Panc1 (cell line): ENCODE data around the gene YTHDF1. TPM values are rescaled to one million over a fixed set of nuclear protein-coding genes. Genes with fewer than 3 reads are reported as not detected.
A peak's percentile ranks its signal among the peaks of the same experiment; 100 is the strongest.

Source experiments
- ATAC-seq: fragments of 200-7000 bp; cut with Tn5 transposase; 2 replicates; pipeline ENCODE4 v1.9.1; 2020; ENCODE audit warnings: mild to moderate bottlenecking, moderate library complexity
- BruUV-seq: library from RNA; stranded (reverse); fragments of 400-500 nt; replicated peaks from 2 replicates; lab custom pipeline; 2021; lab: Mats Ljungman, UMichigan
- CTCF ChIA-PET: fragments of 300-600 bp; sonication (Branson Sonifier 250); formaldehyde crosslinking; loops from one replicate; lab custom pipeline; 2022; ENCODE audit warnings: antibody characterized with exemption; lab: Charles Lee
- POLR2A ChIA-PET: fragments of 300-600 bp; sonication (Branson Sonifier 250); formaldehyde crosslinking; loops from one replicate; lab custom pipeline; 2022; ENCODE audit warnings: antibody characterized with exemption; lab: Charles Lee
- DNase-seq: peaks from one replicate; pipeline ENCODE4 v3.0.0-alpha.2; 2010; ENCODE audit warnings: low read depth, low spot score
- H3K27ac ChIP-seq: 2 replicates; pipeline ENCODE4 v1.5.1; 2011; ENCODE audit warnings: mild to moderate bottlenecking, low read length, inconsistent platforms
- H3K27me3 ChIP-seq: fragments of 200-500 bp; sonication (Bioruptor generic); 2 replicates; pipeline ENCODE4 v1.6.0; 2014; ENCODE audit warnings: low read length, inconsistent platforms; ENCODE audit not compliant: control insufficient read depth, insufficient read depth
- H3K36me3 ChIP-seq: fragments of 200-500 bp; sonication (Bioruptor generic); 2 replicates; pipeline ENCODE4 v1.5.1; 2014; ENCODE audit warnings: inconsistent platforms, mild to moderate bottlenecking, low read length, moderate library complexity; ENCODE audit not compliant: control insufficient read depth, insufficient read depth
- H3K4me1 ChIP-seq: 2 replicates; pipeline ENCODE4 v1.5.1; 2011; ENCODE audit warnings: inconsistent platforms, mild to moderate bottlenecking, low read length, moderate library complexity; ENCODE audit not compliant: control insufficient read depth, insufficient read depth
- H3K4me3 ChIP-seq, 2 experiments: 2 replicates each; pipeline ENCODE4 v1.5.1; 2011 to 2012; ENCODE audit warnings: low read depth in 2 of 2, low read length in 2 of 2, mild to moderate bottlenecking in 2 of 2, inconsistent platforms in 1 of 2, moderate library complexity in 1 of 2
- H3K9me3 ChIP-seq: fragments of 200-500 bp; sonication (Bioruptor generic); 2 replicates; pipeline ENCODE4 v1.5.1; 2014; ENCODE audit warnings: low read depth, mild to moderate bottlenecking, inconsistent platforms, low read length, moderate library complexity; ENCODE audit not compliant: control insufficient read depth, insufficient read depth
- POLR2AphosphoS5 ChIP-seq: IDR thresholded peaks from 2 replicates; pipeline ENCODE4 v1.6.1; 2012; ENCODE audit warnings: mild to moderate bottlenecking, low read depth, low read length, moderate library complexity
- SIN3A ChIP-seq: IDR thresholded peaks from 2 replicates; pipeline ENCODE4 v1.6.1; 2012; ENCODE audit warnings: low read depth, mild to moderate bottlenecking, low read length, moderate library complexity, borderline replicate concordance; ENCODE audit not compliant: insufficient read depth
- TCF7L2 ChIP-seq: IDR thresholded peaks from 2 replicates; pipeline ENCODE4 v1.6.1; 2011; ENCODE audit warnings: mild to moderate bottlenecking, low read depth, low read length, inconsistent platforms
- in situ Hi-C: cut with HindIII; loops from 2 replicates; pipeline ENCODE4 v1.10.0; 2016; ENCODE audit warnings: low sequenced_read_pairs, low pct_unique_long_range_greater_than_20kb
- intact Hi-C: fragments of 100-400 bp; cut with micrococcal nuclease; formaldehyde crosslinking; loops from one replicate; pipeline ENCODE4 v1.10.0; 2022; ENCODE audit not compliant: unreplicated experiment
- total RNA-seq: library from RNA; stranded (reverse); gene quantifications from one replicate; pipeline ENCODE4 v1.2.1, GENCODE V29; 2021; ENCODE audit not compliant: unreplicated experiment
- TF ChIP-seq, protein P1 (sequence below): fragments of 450-650 bp; IDR thresholded peaks from 2 replicates; pipeline ENCODE4 v1.5.1; 2017; ENCODE audit warnings: mild to moderate bottlenecking
- TF ChIP-seq, protein P2 (sequence below), 2 experiments: IDR thresholded peaks; 2 replicates each; pipeline ENCODE4 v1.6.1; 2011 to 2012; ENCODE audit warnings: low read depth in 2 of 2, control low read depth in 1 of 2, low read length in 1 of 2, mild to moderate bottlenecking in 1 of 2, moderate library complexity in 1 of 2; ENCODE audit not compliant: insufficient read depth in 1 of 2

YTHDF1 gene
- total RNA-seq, 1 experiment from 2014 or later: 43.0 TPM

DNA sequence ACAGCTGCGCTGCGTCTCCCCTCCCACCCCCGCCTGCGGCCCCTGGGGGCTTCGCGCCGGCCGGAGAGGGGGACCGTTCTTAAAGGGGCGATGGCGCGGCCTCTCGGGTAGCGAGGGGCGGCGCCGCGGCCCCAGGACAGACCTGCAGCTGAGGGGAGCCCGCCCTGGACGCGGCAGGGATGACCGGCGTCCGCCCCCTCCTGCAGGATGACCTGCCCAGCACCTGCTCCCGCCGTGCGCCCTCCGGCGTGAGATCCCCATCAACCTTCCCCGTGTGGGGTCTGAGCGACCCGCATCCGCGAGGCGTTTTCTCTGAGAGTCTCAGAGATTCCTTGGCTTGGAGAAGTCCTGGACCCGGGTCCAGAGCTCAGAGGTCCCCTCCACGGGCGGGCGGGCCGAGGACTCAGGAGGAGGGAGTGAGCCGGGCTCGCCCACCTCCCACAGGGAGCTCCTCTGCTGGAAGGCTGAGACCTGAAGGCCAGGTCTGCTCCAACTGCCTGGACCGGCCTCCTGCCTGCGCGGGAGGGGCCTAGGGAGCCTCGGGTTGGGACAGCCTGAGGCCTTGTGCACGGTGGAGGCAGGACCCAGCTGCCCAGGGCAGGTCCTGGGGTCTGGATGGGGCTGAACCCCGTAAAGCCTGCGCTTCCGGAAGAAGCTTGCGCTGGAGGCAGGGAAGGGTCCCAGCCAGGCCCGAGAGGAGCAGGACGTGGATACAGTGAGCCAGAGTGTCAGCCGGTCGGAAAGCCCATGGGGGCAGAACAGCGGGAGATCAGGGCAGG lies 38.9 kb upstream of the YTHDF1 start:
- peak overlapping the region in 1 of 2 experiments; percentile 23; a peak in 3 of 4 replicates for H3K4me3 ChIP-seq
- no peaks in the 10 kb centered on the region; the same call in 1 of the 2 replicates for H3K27me3 ChIP-seq
- DNase-seq (no peak), ATAC-seq (peak; percentile 67)
- BruUV-seq: no TSS peak
- TF ChIP-seq, protein P1, sequence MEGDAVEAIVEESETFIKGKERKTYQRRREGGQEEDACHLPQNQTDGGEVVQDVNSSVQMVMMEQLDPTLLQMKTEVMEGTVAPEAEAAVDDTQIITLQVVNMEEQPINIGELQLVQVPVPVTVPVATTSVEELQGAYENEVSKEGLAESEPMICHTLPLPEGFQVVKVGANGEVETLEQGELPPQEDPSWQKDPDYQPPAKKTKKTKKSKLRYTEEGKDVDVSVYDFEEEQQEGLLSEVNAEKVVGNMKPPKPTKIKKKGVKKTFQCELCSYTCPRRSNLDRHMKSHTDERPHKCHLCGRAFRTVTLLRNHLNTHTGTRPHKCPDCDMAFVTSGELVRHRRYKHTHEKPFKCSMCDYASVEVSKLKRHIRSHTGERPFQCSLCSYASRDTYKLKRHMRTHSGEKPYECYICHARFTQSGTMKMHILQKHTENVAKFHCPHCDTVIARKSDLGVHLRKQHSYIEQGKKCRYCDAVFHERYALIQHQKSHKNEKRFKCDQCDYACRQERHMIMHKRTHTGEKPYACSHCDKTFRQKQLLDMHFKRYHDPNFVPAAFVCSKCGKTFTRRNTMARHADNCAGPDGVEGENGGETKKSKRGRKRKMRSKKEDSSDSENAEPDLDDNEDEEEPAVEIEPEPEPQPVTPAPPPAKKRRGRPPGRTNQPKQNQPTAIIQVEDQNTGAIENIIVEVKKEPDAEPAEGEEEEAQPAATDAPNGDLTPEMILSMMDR: peak; percentile 79; the same call in 1 of the 2 replicates
- TF ChIP-seq POLR2AphosphoS5: no peak
- in situ Hi-C loops (no loop called here), intact Hi-C loops (no loop called here)
- peaks cover 8% of the 10 kb centered on the region; the same call in 1 of the 2 replicates for H3K4me1 ChIP-seq
- H3K27ac ChIP-seq: no peak overlapping the region
- ChIA-PET CTCF (interaction anchor here (0.7 to 2.5 kb wide), 4 partner anchors 13 to 41 kb away, joined by 3 to 37 read pairs (median 4); no protein-coding TSS in a partner anchor), POLR2A (no interaction called here)
- no peaks in the 10 kb centered on the region for H3K9me3 ChIP-seq
- no peaks in the 10 kb centered on the region for H3K36me3 ChIP-seq

DNA sequence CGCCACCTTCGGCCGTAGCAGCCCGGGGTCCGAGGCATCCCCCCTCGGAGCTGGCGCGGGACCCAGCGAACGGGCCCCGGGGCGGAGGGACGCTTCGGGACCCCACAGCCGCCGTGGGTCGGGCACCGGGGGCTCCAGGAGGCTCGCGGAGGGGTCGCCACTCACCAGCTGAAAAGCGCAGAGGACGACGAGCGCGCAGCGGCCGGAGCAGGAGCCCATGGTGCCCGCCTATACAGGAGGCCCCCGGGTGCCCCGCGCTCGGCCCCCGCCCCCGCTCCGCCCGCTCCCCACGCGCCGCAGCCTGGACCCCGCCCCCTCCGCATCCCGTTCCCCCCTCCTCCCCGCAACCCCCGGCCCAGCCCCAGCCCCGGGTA lies 38.3 kb upstream of the YTHDF1 start, which contains the start of gene NKAIN4:
NKAIN4 (minus strand) TSS at position 232 of the 374 bp plus-strand sequence; CDS start at position 219, 13 bp downstream.
- ChIA-PET POLR2A (no interaction called here), CTCF (interaction anchor here (1.0 to 4.0 kb wide), 3 partner anchors 21 to 31 kb away, joined by 5 to 37 read pairs (median 25); no protein-coding TSS in a partner anchor)
- Histone ChIP-seq H3K27me3 (no peaks in the 10 kb centered on the region; the same call in 1 of the 2 replicates), H3K36me3 (no peaks in the 10 kb centered on the region), H3K27ac (no peak within 1 kb of the TSS), H3K4me1 (peaks cover 14% of the 10 kb centered on the region), H3K9me3 (no peaks in the 10 kb centered on the region), H3K4me3 (peak within 1 kb of the TSS; percentile 30 to 35)
- intact Hi-C loops (no loop called here), in situ Hi-C loops (no loop called here)
- TF ChIP-seq TCF7L2 (no peak), SIN3A (no peak), POLR2AphosphoS5 (no peak)
- TF ChIP-seq, protein P2, sequence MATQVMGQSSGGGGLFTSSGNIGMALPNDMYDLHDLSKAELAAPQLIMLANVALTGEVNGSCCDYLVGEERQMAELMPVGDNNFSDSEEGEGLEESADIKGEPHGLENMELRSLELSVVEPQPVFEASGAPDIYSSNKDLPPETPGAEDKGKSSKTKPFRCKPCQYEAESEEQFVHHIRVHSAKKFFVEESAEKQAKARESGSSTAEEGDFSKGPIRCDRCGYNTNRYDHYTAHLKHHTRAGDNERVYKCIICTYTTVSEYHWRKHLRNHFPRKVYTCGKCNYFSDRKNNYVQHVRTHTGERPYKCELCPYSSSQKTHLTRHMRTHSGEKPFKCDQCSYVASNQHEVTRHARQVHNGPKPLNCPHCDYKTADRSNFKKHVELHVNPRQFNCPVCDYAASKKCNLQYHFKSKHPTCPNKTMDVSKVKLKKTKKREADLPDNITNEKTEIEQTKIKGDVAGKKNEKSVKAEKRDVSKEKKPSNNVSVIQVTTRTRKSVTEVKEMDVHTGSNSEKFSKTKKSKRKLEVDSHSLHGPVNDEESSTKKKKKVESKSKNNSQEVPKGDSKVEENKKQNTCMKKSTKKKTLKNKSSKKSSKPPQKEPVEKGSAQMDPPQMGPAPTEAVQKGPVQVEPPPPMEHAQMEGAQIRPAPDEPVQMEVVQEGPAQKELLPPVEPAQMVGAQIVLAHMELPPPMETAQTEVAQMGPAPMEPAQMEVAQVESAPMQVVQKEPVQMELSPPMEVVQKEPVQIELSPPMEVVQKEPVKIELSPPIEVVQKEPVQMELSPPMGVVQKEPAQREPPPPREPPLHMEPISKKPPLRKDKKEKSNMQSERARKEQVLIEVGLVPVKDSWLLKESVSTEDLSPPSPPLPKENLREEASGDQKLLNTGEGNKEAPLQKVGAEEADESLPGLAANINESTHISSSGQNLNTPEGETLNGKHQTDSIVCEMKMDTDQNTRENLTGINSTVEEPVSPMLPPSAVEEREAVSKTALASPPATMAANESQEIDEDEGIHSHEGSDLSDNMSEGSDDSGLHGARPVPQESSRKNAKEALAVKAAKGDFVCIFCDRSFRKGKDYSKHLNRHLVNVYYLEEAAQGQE (IDR thresholded peaks at IDR 0.05; ENCODE audit: insufficient read depth in 1 of 2, low read depth in 2 of 2, low read length in 1 of 2): no peak
- TF ChIP-seq, protein P1: no peak
- ATAC-seq: no peak
- no TSS peak for BruUV-seq
- no peak for DNase-seq
